Fibroblast of skin of left quadriceps (primary cell): Measurements from ENCODE around the gene FOLR1.
A peak's percentile ranks its signal among the peaks of the same experiment; 100 is the strongest.

Experiments used
- DNase-seq, 2 experiments: peaks; one replicate each; pipeline ENCODE4 v3.0.0-alpha.2; 2013; ENCODE audit warnings: low read depth in 2 of 2

Gene FOLR1

GRCh38 chr11:72223615-72224563 lies 31.9 kb downstream of the FOLR1 start:
- DNase-seq = peak; percentile 53 to 56

GRCh38 chr11:72224564-72225410 lies 32.8 kb downstream of the FOLR1 start, which contains the start of gene INPPL1:
Gene INPPL1 (plus strand): TSS chr11:72224767. CDS start chr11:72224985, 218 bp downstream.
- DNase-seq = no peak

- DNase-seq = no peak
Observed at GRCh38 chr11:72225411-72225951, 33.5 kb downstream of the FOLR1 start.

- no peak for DNase-seq
Observed at GRCh38 chr11:72226701-72227100, 34.8 kb downstream of the FOLR1 start.

- no peak for DNase-seq
Observed at GRCh38 chr11:72227316-72228228, 35.6 kb downstream of the FOLR1 start.

GRCh38 chr11:72228229-72228843 lies 36.4 kb downstream of the FOLR1 start:
- no peak for DNase-seq

GRCh38 chr11:72228844-72229231 lies 36.9 kb downstream of the FOLR1 start:
- DNase-seq = no peak

GRCh38 chr11:72229336-72229924 lies 37.5 kb downstream of the FOLR1 start:
- no peak for DNase-seq

GRCh38 chr11:72229925-72230763 lies 38.2 kb downstream of the FOLR1 start:
- DNase-seq = no peak

- DNase-seq = no peak
Observed at GRCh38 chr11:72230764-72231365, 38.9 kb downstream of the FOLR1 start.

GRCh38 chr11:72231396-72232259 lies 39.7 kb downstream of the FOLR1 start:
- DNase-seq = no peak

GRCh38 chr11:72232260-72233055 lies 40.5 kb downstream of the FOLR1 start:
- no peak for DNase-seq

GRCh38 chr11:72233056-72233772 lies 41.3 kb downstream of the FOLR1 start:
- no peak for DNase-seq

- DNase-seq = no peak
Observed at GRCh38 chr11:72233773-72234513, 42.0 kb downstream of the FOLR1 start.

- DNase-seq = no peak
Observed at GRCh38 chr11:72234514-72234830, 42.5 kb downstream of the FOLR1 start.

GRCh38 chr11:72234920-72235319 lies 43.0 kb downstream of the FOLR1 start:
- no peak for DNase-seq
